Neural cell (in vitro differentiated cells): ENCODE data around the gene PEMT. TPM values are rescaled to one million over a fixed set of nuclear protein-coding genes. Genes with fewer than 3 reads are reported as not detected.

ENCODE experiments used
- H2AFZ ChIP-seq: fragments of 200-600, 300-800 bp; sonication (generic), shearing (Covaris generic); 2 replicates; pipeline ENCODE4 v1.6.0; 2014; ENCODE audit warnings: low read depth, mild to moderate bottlenecking, antibody characterized with exemption, low read length, moderate library complexity
- H3F3A ChIP-seq: fragments of 200-600 bp; shearing (Covaris generic); 2 replicates; pipeline ENCODE4 v1.6.1; 2016; ENCODE audit warnings: mild to moderate bottlenecking, moderate library complexity, mixed read lengths, antibody characterized with exemption, low read length; ENCODE audit not compliant: insufficient read depth, poor library complexity, severe bottlenecking
- H3K27ac ChIP-seq: fragments of 200-600, 300-800 bp; sonication (generic), shearing (Covaris generic); 2 replicates; pipeline ENCODE4 v1.5.1; 2014; ENCODE audit warnings: mild to moderate bottlenecking, low read length, moderate library complexity
- H3K27me3 ChIP-seq: fragments of 300-800, 200-600 bp; sonication (generic), shearing (Covaris generic); 2 replicates; pipeline ENCODE4 v1.6.0; 2014; ENCODE audit warnings: mild to moderate bottlenecking, low read depth, low read length, moderate library complexity; ENCODE audit not compliant: insufficient read depth
- H3K36me3 ChIP-seq: fragments of 300-800, 200-600 bp; sonication (generic), shearing (Covaris generic); 2 replicates; pipeline ENCODE4 v1.5.1; 2014; ENCODE audit warnings: mild to moderate bottlenecking, antibody characterized with exemption, low read length, moderate library complexity; ENCODE audit not compliant: insufficient read depth
- H3K4me2 ChIP-seq: fragments of 300-800, 200-600 bp; sonication (generic), shearing (Covaris generic); 2 replicates; pipeline ENCODE4 v1.6.0; 2014; ENCODE audit warnings: mild to moderate bottlenecking, low read length
- H3K4me3 ChIP-seq: fragments of 300-800, 200-600 bp; sonication (generic), shearing (Covaris generic); 2 replicates; pipeline ENCODE4 v1.5.1; 2014; ENCODE audit warnings: mild to moderate bottlenecking, low read length, moderate library complexity
- H3K79me2 ChIP-seq: fragments of 200-600 bp; shearing (Covaris generic); replicated peaks from 2 replicates; pipeline ENCODE4 v1.6.0; 2014; ENCODE audit warnings: mild to moderate bottlenecking, low read length, moderate library complexity; ENCODE audit not compliant: insufficient read depth
- H3K9ac ChIP-seq: fragments of 300-800, 200-600 bp; sonication (generic), shearing (Covaris generic); 2 replicates; pipeline ENCODE4 v1.6.1; 2016; ENCODE audit warnings: mild to moderate bottlenecking, low read length, mixed read lengths
- H3K9me2 ChIP-seq: fragments of 200-600 bp; shearing (Covaris generic); 2 replicates; pipeline ENCODE4 v1.6.1; 2016; ENCODE audit warnings: mild to moderate bottlenecking, low read length, mixed read lengths; ENCODE audit not compliant: insufficient read depth
- H3K9me3 ChIP-seq: fragments of 200-600, 300-800 bp; sonication (generic), shearing (Covaris generic); 2 replicates; pipeline ENCODE4 v1.6.1; 2016; ENCODE audit warnings: mild to moderate bottlenecking, mixed run types, low read length, moderate library complexity, mixed read lengths
- H4K20me1 ChIP-seq: fragments of 200-600 bp; shearing (Covaris generic); 2 replicates; pipeline ENCODE4 v1.6.1; 2016; ENCODE audit warnings: mild to moderate bottlenecking, mixed run types; ENCODE audit not compliant: insufficient read depth
- CTCF ChIP-seq: fragments of 450-650 bp; IDR thresholded peaks from 2 replicates; pipeline ENCODE4 v1.5.1; 2014; ENCODE audit warnings: antibody characterized with exemption, mild to moderate bottlenecking, moderate library complexity; ENCODE audit not compliant: poor library complexity, severe bottlenecking
- EP300 ChIP-seq: fragments of 450-650 bp; conservative IDR thresholded peaks from 2 replicates; pipeline ENCODE4 v1.6.1; 2014; ENCODE audit warnings: antibody characterized with exemption, mild to moderate bottlenecking, moderate library complexity; ENCODE audit not compliant: poor library complexity, severe bottlenecking
- EZH2 ChIP-seq: fragments of 200-600, 300-800 bp; shearing (Covaris generic), sonication (generic); IDR thresholded peaks from 2 replicates; pipeline ENCODE4 v1.6.1; 2014; ENCODE audit warnings: antibody characterized with exemption, low read length, borderline replicate concordance, mild to moderate bottlenecking; ENCODE audit not compliant: insufficient read depth, poor library complexity, severe bottlenecking
- MXI1 ChIP-seq: fragments of 450-650 bp; conservative IDR thresholded peaks from 2 replicates; pipeline ENCODE4 v1.6.1; 2014; ENCODE audit warnings: antibody characterized with exemption, mild to moderate bottlenecking; ENCODE audit not compliant: poor library complexity, severe bottlenecking
- POLR2AphosphoS5 ChIP-seq: IDR thresholded peaks from 2 replicates; pipeline ENCODE4 v1.6.1; 2012
- RAD21 ChIP-seq: fragments of 450-650 bp; conservative IDR thresholded peaks from 2 replicates; pipeline ENCODE4 v1.6.1; 2014; ENCODE audit warnings: antibody characterized with exemption, mild to moderate bottlenecking, moderate library complexity
- REST ChIP-seq: IDR thresholded peaks from 2 replicates; pipeline ENCODE4 v1.6.1; 2012; ENCODE audit warnings: borderline replicate concordance
- SMC3 ChIP-seq: fragments of 450-650 bp; conservative IDR thresholded peaks from 2 replicates; pipeline ENCODE4 v1.6.1; 2014; ENCODE audit warnings: antibody characterized with exemption, mild to moderate bottlenecking, moderate library complexity; ENCODE audit not compliant: poor library complexity
- TAF1 ChIP-seq: IDR thresholded peaks from 2 replicates; pipeline ENCODE4 v1.6.1; 2012; ENCODE audit warnings: low read depth
- polyA plus RNA-seq: library from polyadenylated mRNA; depleted of rRNA; stranded (reverse); fragments of >200 nt; gene quantifications from 2 replicates; pipeline ENCODE4 v1.2.3, GENCODE V29; 2014

PEMT gene
- polyA plus RNA-seq, 1 donor from 2014 or later = 71.7 TPM

GRCh38 chr17:17533901-17534441, 57.5 kb downstream of the PEMT start:
- H3K79me2 ChIP-seq = no peaks in the 10 kb centered on the region
- H3K9me2 ChIP-seq = no peaks in the 10 kb centered on the region
- H3F3A ChIP-seq = no peaks in the 10 kb centered on the region
- no peaks in the 10 kb centered on the region for H4K20me1 ChIP-seq
- H3K9me3 ChIP-seq = no peaks in the 10 kb centered on the region
- no peaks in the 10 kb centered on the region for H3K36me3 ChIP-seq
- TF ChIP-seq EZH2 = no peak
- no peak for TF ChIP-seq RAD21
- TF ChIP-seq EP300 = no peak
- TF ChIP-seq MXI1 = no peak
- no peak for TF ChIP-seq SMC3
- no peak for TF ChIP-seq TAF1
- TF ChIP-seq CTCF = no peak
- no peak for TF ChIP-seq REST
- TF ChIP-seq POLR2AphosphoS5 = no peak
- no peak overlapping the region for H2AFZ ChIP-seq
- no peaks in the 10 kb centered on the region for H3K27me3 ChIP-seq
- no peak overlapping the region for H3K4me3 ChIP-seq
- H3K27ac ChIP-seq = no peak overlapping the region
- H3K4me2 ChIP-seq = no peak overlapping the region
- H3K9ac ChIP-seq = no peak overlapping the region

- TF ChIP-seq CTCF (no peak), TAF1 (no peak), RAD21 (no peak), REST (no peak), EZH2 (no peak), EP300 (no peak)
- no peaks in the 10 kb centered on the region for H3K36me3 ChIP-seq
- no peaks in the 10 kb centered on the region for H3K9me2 ChIP-seq
- no peaks in the 10 kb centered on the region for H3K79me2 ChIP-seq
- no peak overlapping the region for H3K4me3 ChIP-seq
- H3F3A ChIP-seq = no peaks in the 10 kb centered on the region
- no peaks in the 10 kb centered on the region for H4K20me1 ChIP-seq
- no peak overlapping the region for H3K9ac ChIP-seq
- no peak overlapping the region for H2AFZ ChIP-seq
- H3K27ac ChIP-seq = no peak overlapping the region
- no peaks in the 10 kb centered on the region for H3K27me3 ChIP-seq
- H3K9me3 ChIP-seq = no peaks in the 10 kb centered on the region
- H3K4me2 ChIP-seq = no peak overlapping the region
Measured at GRCh38 chr17:17532991-17533390, 58.5 kb downstream of the PEMT start.
